ENCODE results near the gene UBR2.
"Not testable (repeated sequence)": the region's sequence is repeated elsewhere in the genome, so short reads cannot be mapped to it uniquely, and the experiment has no call there.

Gene UBR2

GRCh38 chr6:42552380-42552779 lies 11.4 kb upstream of the UBR2 start:
- DNase-seq = no peak
- Histone ChIP-seq H3K4me3 (ENCODE audit: insufficient read depth, low read depth, low read length, poor library complexity, severe bottlenecking) (no peak overlapping the region), H3K9me3 (ENCODE audit: control insufficient read depth, low read length) (no peaks in the 10 kb centered on the region), H3K27me3 (replicated peaks; ENCODE audit: control insufficient read depth, insufficient read depth, low read length, poor library complexity, severe bottlenecking) (no peaks in the 10 kb centered on the region), H3K36me3 (ENCODE audit: control insufficient read depth, insufficient read depth, low read length) (no peaks in the 10 kb centered on the region), H3K27ac (ENCODE audit: insufficient read depth, low read length, poor library complexity, severe bottlenecking) (no peak overlapping the region), H3K4me1 (ENCODE audit: control insufficient read depth, insufficient read depth, low read length, poor library complexity, severe bottlenecking) (peaks cover 1% of the 10 kb centered on the region)

GRCh38 chr6:42555477-42556457 lies 8.1 kb upstream of the UBR2 start:
- Histone ChIP-seq H3K4me1 (ENCODE audit: control insufficient read depth, insufficient read depth, low read length, poor library complexity, severe bottlenecking) (no peaks in the 10 kb centered on the region), H3K27ac (ENCODE audit: insufficient read depth, low read length, poor library complexity, severe bottlenecking) (no peak overlapping the region), H3K36me3 (ENCODE audit: control insufficient read depth, insufficient read depth, low read length) (no peaks in the 10 kb centered on the region), H3K9me3 (ENCODE audit: control insufficient read depth, low read length) (no peaks in the 10 kb centered on the region), H3K4me3 (ENCODE audit: insufficient read depth, low read depth, low read length, poor library complexity, severe bottlenecking) (no peak overlapping the region), H3K27me3 (replicated peaks; ENCODE audit: control insufficient read depth, insufficient read depth, low read length, poor library complexity, severe bottlenecking) (no peaks in the 10 kb centered on the region)
- DNase-seq = peak in 2 of 3 donors; percentile 4 to 27

- Histone ChIP-seq H3K4me1 (ENCODE audit: control insufficient read depth, insufficient read depth, low read length, poor library complexity, severe bottlenecking) (no peaks in the 10 kb centered on the region), H3K36me3 (ENCODE audit: control insufficient read depth, insufficient read depth, low read length) (no peaks in the 10 kb centered on the region), H3K27me3 (replicated peaks; ENCODE audit: control insufficient read depth, insufficient read depth, low read length, poor library complexity, severe bottlenecking) (no peaks in the 10 kb centered on the region), H3K4me3 (ENCODE audit: insufficient read depth, low read depth, low read length, poor library complexity, severe bottlenecking) (no peak overlapping the region), H3K27ac (ENCODE audit: insufficient read depth, low read length, poor library complexity, severe bottlenecking) (no peak overlapping the region), H3K9me3 (ENCODE audit: control insufficient read depth, low read length) (no peaks in the 10 kb centered on the region)
- no peak for DNase-seq
These were observed 7.4 kb upstream of the UBR2 start for GRCh38 chr6:42556462-42556861.

GRCh38 chr6:42559276-42559675 lies 4.6 kb upstream of the UBR2 start:
- not testable (repeated sequence) for DNase-seq

GRCh38 chr6:42561986-42562385 lies 1.8 kb upstream of the UBR2 start:
- Histone ChIP-seq H3K9me3 (ENCODE audit: control insufficient read depth, low read length) (no peaks in the 10 kb centered on the region), H3K4me3 (ENCODE audit: insufficient read depth, low read depth, low read length, poor library complexity, severe bottlenecking) (no peak overlapping the region), H3K36me3 (ENCODE audit: control insufficient read depth, insufficient read depth, low read length) (no peaks in the 10 kb centered on the region), H3K27ac (ENCODE audit: insufficient read depth, low read length, poor library complexity, severe bottlenecking) (no peak overlapping the region), H3K4me1 (ENCODE audit: control insufficient read depth, insufficient read depth, low read length, poor library complexity, severe bottlenecking) (peaks cover 8% of the 10 kb centered on the region), H3K27me3 (replicated peaks; ENCODE audit: control insufficient read depth, insufficient read depth, low read length, poor library complexity, severe bottlenecking) (no peaks in the 10 kb centered on the region)
- DNase-seq = no peak

More at GRCh38 chr6:42559276-42559675, 4.6 kb upstream of the UBR2 start:
- H3K4me1 ChIP-seq (ENCODE audit: control insufficient read depth, insufficient read depth, low read length, poor library complexity, severe bottlenecking); H3K4me3 ChIP-seq (ENCODE audit: insufficient read depth, low read depth, low read length, poor library complexity, severe bottlenecking); H3K9me3 ChIP-seq (ENCODE audit: control insufficient read depth, low read length); H3K27ac ChIP-seq (ENCODE audit: insufficient read depth, low read length, poor library complexity, severe bottlenecking); H3K36me3 ChIP-seq (ENCODE audit: control insufficient read depth, insufficient read depth, low read length); H3K27me3 ChIP-seq (replicated peaks; ENCODE audit: control insufficient read depth, insufficient read depth, low read length, poor library complexity, severe bottlenecking): not testable (repeated sequence)

- Histone ChIP-seq H3K36me3 (ENCODE audit: control insufficient read depth, insufficient read depth, low read length) (no peaks in the 10 kb centered on the region), H3K4me3 (ENCODE audit: insufficient read depth, low read depth, low read length, poor library complexity, severe bottlenecking) (no peak overlapping the region), H3K4me1 (ENCODE audit: control insufficient read depth, insufficient read depth, low read length, poor library complexity, severe bottlenecking) (peaks cover 8% of the 10 kb centered on the region), H3K9me3 (ENCODE audit: control insufficient read depth, low read length) (no peaks in the 10 kb centered on the region), H3K27me3 (replicated peaks; ENCODE audit: control insufficient read depth, insufficient read depth, low read length, poor library complexity, severe bottlenecking) (no peaks in the 10 kb centered on the region), H3K27ac (ENCODE audit: insufficient read depth, low read length, poor library complexity, severe bottlenecking) (no peak overlapping the region)
- DNase-seq = no peak
These were observed 932 bp upstream of the UBR2 start for GRCh38 chr6:42562788-42563405.

GRCh38 chr6:42564506-42564825 lies 637 bp downstream of the UBR2 start:
- H3K4me3 ChIP-seq (ENCODE audit: insufficient read depth, low read depth, low read length, poor library complexity, severe bottlenecking) = peak overlapping the region; percentile 96
- no peak for DNase-seq
- no peaks in the 10 kb centered on the region for H3K9me3 ChIP-seq (ENCODE audit: control insufficient read depth, low read length)
- H3K27me3 ChIP-seq (replicated peaks; ENCODE audit: control insufficient read depth, insufficient read depth, low read length, poor library complexity, severe bottlenecking) = no peaks in the 10 kb centered on the region
- H3K4me1 ChIP-seq (ENCODE audit: control insufficient read depth, insufficient read depth, low read length, poor library complexity, severe bottlenecking) = peaks cover 8% of the 10 kb centered on the region
- H3K27ac ChIP-seq (ENCODE audit: insufficient read depth, low read length, poor library complexity, severe bottlenecking) = peak overlapping the region; percentile 95
- H3K36me3 ChIP-seq (ENCODE audit: control insufficient read depth, insufficient read depth, low read length) = no peaks in the 10 kb centered on the region

GRCh38 chr6:42565823-42566613 lies 2.2 kb downstream of the UBR2 start:
- Histone ChIP-seq H3K4me1 (ENCODE audit: control insufficient read depth, insufficient read depth, low read length, poor library complexity, severe bottlenecking) (peaks cover 8% of the 10 kb centered on the region), H3K27ac (ENCODE audit: insufficient read depth, low read length, poor library complexity, severe bottlenecking) (peak overlapping the region; percentile 95)
- DNase-seq = no peak

GRCh38 chr6:42566614-42567208 lies 2.9 kb downstream of the UBR2 start:
- no peak overlapping the region for H3K27ac ChIP-seq (ENCODE audit: insufficient read depth, low read length, poor library complexity, severe bottlenecking)
- H3K36me3 ChIP-seq (ENCODE audit: control insufficient read depth, insufficient read depth, low read length) = no peaks in the 10 kb centered on the region
- DNase-seq = no peak
- H3K27me3 ChIP-seq (replicated peaks; ENCODE audit: control insufficient read depth, insufficient read depth, low read length, poor library complexity, severe bottlenecking) = no peaks in the 10 kb centered on the region
- H3K4me1 ChIP-seq (ENCODE audit: control insufficient read depth, insufficient read depth, low read length, poor library complexity, severe bottlenecking) = peaks cover 8% of the 10 kb centered on the region
- H3K9me3 ChIP-seq (ENCODE audit: control insufficient read depth, low read length) = no peaks in the 10 kb centered on the region
- peak overlapping the region; percentile 1 for H3K4me3 ChIP-seq (ENCODE audit: insufficient read depth, low read depth, low read length, poor library complexity, severe bottlenecking)

More at GRCh38 chr6:42565823-42566613, 2.2 kb downstream of the UBR2 start:
- H3K27me3 ChIP-seq (replicated peaks; ENCODE audit: control insufficient read depth, insufficient read depth, low read length, poor library complexity, severe bottlenecking) = no peaks in the 10 kb centered on the region
- H3K4me3 ChIP-seq (ENCODE audit: insufficient read depth, low read depth, low read length, poor library complexity, severe bottlenecking) = peak overlapping the region; percentile 96
- no peaks in the 10 kb centered on the region for H3K9me3 ChIP-seq (ENCODE audit: control insufficient read depth, low read length)
- no peaks in the 10 kb centered on the region for H3K36me3 ChIP-seq (ENCODE audit: control insufficient read depth, insufficient read depth, low read length)
